ENCODE data around the gene LMAN2. TPM values are rescaled to one million over a fixed set of nuclear protein-coding genes. Genes with fewer than 3 reads are reported as not detected.
"Not testable (repeated sequence)": the region's sequence is repeated elsewhere in the genome, so short reads cannot be mapped to it uniquely, and the experiment has no call there.

Gene LMAN2
- total RNA-seq, 2 donors from 2014 or later: 159 to 167 TPM

DNA sequence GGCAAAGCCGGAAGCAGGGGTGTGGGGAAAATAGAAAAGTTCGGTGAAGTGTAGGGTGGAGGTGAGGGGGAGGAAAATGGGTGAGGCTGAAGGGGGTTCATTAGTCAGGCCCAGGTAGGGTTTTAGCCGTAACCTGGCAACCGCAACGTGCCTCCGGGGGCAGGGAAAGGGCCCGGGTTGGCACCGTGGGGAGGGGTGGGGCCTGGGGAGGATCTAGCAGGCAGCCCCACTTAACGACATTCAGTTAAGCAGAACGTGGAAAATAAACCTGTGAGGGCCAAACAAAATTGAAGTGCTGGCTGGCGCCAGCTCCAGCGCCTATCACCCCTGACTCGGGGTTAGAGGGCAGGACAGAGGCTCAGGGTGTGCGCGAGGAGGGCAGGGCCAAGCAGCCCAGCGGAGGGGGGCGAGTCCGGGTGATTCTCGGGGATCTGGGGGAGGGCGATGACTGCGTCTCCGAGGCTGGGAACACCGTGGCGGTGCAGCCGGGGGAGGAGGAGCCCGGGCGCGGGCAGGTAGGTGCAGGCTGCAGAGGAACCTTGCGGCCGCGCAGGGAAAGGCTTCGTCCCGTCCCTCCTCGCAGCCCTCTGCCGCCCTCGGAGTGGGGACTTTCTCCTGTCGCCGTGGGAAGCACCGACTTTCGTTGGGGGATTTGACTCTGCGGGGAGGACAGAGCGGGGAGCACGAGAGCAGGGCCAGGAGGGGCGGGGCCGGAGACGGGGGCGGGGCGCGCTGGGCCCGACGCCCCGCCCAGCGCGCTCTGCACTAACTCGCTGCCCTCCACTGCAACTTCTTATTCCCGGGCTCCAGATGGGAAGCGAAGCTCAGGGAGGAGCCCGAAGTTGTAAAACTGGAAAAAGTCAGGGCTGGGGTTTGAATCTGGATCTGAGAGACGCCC, 11.4 kb upstream of the LMAN2 start:
- H3K9me3 ChIP-seq: no peaks in the 10 kb centered on the region
- H3K4me1 ChIP-seq (ENCODE audit: control insufficient read depth in 1 of 2, low read depth in 2 of 2): peaks cover 13 to 28% of the 10 kb centered on the region in 2 donors
- ATAC-seq (ENCODE audit: insufficient number of reproducible peaks, low FRiP score, low read depth): no peak
- no peaks in the 10 kb centered on the region for H3K27me3 ChIP-seq (replicated peaks; ENCODE audit: insufficient read depth)
- peak overlapping the region; percentile 73 for H3K4me3 ChIP-seq
- H3K27ac ChIP-seq: no peak overlapping the region
- TF ChIP-seq, protein P1, sequence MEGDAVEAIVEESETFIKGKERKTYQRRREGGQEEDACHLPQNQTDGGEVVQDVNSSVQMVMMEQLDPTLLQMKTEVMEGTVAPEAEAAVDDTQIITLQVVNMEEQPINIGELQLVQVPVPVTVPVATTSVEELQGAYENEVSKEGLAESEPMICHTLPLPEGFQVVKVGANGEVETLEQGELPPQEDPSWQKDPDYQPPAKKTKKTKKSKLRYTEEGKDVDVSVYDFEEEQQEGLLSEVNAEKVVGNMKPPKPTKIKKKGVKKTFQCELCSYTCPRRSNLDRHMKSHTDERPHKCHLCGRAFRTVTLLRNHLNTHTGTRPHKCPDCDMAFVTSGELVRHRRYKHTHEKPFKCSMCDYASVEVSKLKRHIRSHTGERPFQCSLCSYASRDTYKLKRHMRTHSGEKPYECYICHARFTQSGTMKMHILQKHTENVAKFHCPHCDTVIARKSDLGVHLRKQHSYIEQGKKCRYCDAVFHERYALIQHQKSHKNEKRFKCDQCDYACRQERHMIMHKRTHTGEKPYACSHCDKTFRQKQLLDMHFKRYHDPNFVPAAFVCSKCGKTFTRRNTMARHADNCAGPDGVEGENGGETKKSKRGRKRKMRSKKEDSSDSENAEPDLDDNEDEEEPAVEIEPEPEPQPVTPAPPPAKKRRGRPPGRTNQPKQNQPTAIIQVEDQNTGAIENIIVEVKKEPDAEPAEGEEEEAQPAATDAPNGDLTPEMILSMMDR (IDR thresholded peaks at IDR 0.05): no peak
- no peak for DNase-seq (ENCODE audit: low spot score)
- H3K36me3 ChIP-seq: no peaks in the 10 kb centered on the region

DNA sequence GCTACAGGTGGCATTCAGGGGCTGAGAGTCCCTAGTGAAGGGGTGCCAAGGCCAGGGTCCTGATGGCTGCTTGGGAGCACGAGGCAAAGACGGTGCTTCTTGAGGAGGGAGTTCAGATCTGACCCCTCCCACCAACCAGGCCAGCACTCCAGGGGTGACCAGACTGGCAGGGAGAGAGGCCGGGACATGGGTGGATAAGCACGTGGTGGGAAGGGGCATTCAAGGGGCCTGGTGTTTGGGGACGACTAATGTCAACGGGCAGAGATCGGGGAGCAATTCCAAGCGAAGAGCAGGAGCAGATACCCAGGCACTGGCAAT, 10.8 kb upstream of the LMAN2 start:
- Histone ChIP-seq H3K4me3 (no peak overlapping the region), H3K9me3 (no peaks in the 10 kb centered on the region), H3K36me3 (no peaks in the 10 kb centered on the region), H3K4me1 (ENCODE audit: control insufficient read depth in 1 of 2, low read depth in 2 of 2) (peaks cover 9 to 22% of the 10 kb centered on the region in 2 donors), H3K27me3 (replicated peaks; ENCODE audit: insufficient read depth) (no peaks in the 10 kb centered on the region), H3K27ac (no peak overlapping the region)
- DNase-seq (ENCODE audit: low spot score) (no peak), ATAC-seq (ENCODE audit: insufficient number of reproducible peaks, low FRiP score, low read depth) (no peak)
- TF ChIP-seq, protein P1 (IDR thresholded peaks at IDR 0.05): no peak

GRCh38 chr5:177361418-177362291, 10.2 kb upstream of the LMAN2 start:
- Histone ChIP-seq H3K27ac (no peak overlapping the region), H3K36me3 (no peaks in the 10 kb centered on the region), H3K9me3 (no peaks in the 10 kb centered on the region), H3K4me1 (ENCODE audit: control insufficient read depth in 1 of 2, low read depth in 2 of 2) (peaks cover 9 to 19% of the 10 kb centered on the region in 2 donors), H3K4me3 (no peak overlapping the region), H3K27me3 (replicated peaks; ENCODE audit: insufficient read depth) (no peaks in the 10 kb centered on the region)
- no peak for DNase-seq (ENCODE audit: low spot score)
- TF ChIP-seq, protein P1 (IDR thresholded peaks at IDR 0.05): no peak
- no peak for ATAC-seq (ENCODE audit: insufficient number of reproducible peaks, low FRiP score, low read depth)

DNA sequence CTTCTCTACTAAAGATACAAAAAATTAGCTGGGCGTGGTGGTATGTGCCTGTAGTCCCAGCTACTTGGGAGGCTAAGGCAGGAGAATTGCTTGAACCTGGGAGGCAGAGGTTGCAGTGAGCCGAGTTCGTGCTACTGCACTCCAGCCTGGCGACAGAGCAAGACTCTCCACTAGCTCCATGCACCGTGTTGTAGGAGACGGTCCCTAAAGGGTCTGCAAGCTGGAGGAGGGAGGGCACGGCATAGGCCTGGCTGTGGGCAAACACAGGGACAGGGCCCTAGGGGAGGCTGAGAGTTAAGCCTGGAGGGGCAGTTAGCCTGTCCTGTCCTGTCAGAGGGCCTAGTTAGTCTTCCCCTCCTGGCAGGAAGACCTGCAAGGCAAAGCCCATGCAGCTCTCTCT, 9.3 kb upstream of the LMAN2 start:
- not testable (repeated sequence) for DNase-seq (ENCODE audit: low spot score); H3K27me3 ChIP-seq (replicated peaks; ENCODE audit: insufficient read depth); H3K27ac ChIP-seq; H3K9me3 ChIP-seq; H3K4me3 ChIP-seq; H3K36me3 ChIP-seq; ATAC-seq (ENCODE audit: insufficient number of reproducible peaks, low FRiP score, low read depth)
- H3K4me1 ChIP-seq (ENCODE audit: control insufficient read depth in 1 of 2, low read depth in 2 of 2): peaks cover 9 to 12% of the 10 kb centered on the region in 2 donors

- DNase-seq (ENCODE audit: low spot score) (no peak), ATAC-seq (ENCODE audit: insufficient number of reproducible peaks, low FRiP score, low read depth) (no peak)
- H3K4me1 ChIP-seq (ENCODE audit: control insufficient read depth in 1 of 2, low read depth in 2 of 2): peaks cover 9 to 12% of the 10 kb centered on the region in 2 donors
- H3K27me3 ChIP-seq (replicated peaks; ENCODE audit: insufficient read depth): no peaks in the 10 kb centered on the region
- TF ChIP-seq, protein P1 (IDR thresholded peaks at IDR 0.05): no peak
- no peak overlapping the region for H3K27ac ChIP-seq
- H3K9me3 ChIP-seq: no peaks in the 10 kb centered on the region
- H3K36me3 ChIP-seq: no peaks in the 10 kb centered on the region
- H3K4me3 ChIP-seq: no peak overlapping the region
Measured at GRCh38 chr5:177359860-177360259, 8.4 kb upstream of the LMAN2 start.

Measured in thoracic aorta (tissue), 2 donors.